GM18508 (cell line): ENCODE data around the gene EEPD1.
"Not testable (repeated sequence)": the region's sequence is repeated elsewhere in the genome, so short reads cannot be mapped to it uniquely, and the experiment has no call there.

Experiments used
- ATAC-seq: cut with Tn5 transposase; IDR thresholded peaks from one replicate; pipeline ENCODE4 v1.9.1; 2021; ENCODE audit warnings: moderate number of reproducible peaks; ENCODE audit not compliant: insufficient read depth, unreplicated experiment

Gene EEPD1

DNA sequence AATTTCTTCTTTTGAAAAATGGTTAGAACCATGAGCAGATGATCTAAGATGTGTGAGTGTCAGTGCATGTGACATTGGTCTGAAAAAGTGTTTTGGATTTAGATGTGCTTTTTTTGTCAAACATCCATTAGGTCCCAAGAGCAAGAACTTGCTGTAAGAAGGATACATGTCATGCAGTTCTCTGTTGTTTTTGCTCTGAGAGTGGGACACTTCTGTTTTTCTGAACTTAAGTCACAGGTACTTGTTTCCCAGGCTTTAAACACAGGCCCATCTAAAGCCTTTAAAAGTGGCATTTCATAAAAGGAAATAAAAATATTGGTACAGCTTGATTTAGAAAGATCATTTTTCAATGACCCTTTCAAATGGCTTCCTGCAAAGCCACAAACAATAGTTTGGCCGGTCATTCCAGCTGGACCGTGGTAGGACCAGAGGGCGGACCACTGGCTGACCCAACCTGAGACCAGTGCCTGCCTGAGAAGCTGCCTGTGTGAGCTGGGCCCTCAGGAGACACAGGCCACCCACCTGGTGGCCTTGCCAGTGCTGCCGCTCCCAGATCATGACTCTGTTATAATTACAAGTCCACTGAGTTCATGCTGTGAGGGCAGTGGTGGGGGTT, 92.7 kb downstream of the EEPD1 start:
- no peak for ATAC-seq

DNA sequence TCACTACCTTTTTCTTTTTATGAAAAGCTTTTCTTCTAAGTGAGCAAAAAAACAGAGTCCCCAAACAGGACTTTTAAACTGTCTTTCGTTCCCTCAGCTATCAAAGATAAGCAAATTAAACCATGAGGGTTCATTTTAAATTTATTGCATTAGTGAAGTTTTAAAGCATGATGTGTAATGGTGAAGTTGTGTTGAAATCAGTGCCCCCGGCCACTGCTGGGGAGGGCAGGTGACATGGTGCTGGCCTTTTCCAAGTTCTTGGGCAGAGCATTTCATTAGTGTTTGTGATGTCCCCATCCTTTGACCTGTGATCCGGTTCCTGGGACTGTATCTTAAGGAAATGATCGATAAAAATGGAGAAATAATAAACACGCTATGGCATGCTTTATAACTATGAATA, 96.0 kb downstream of the EEPD1 start:
- ATAC-seq, result no peak

DNA sequence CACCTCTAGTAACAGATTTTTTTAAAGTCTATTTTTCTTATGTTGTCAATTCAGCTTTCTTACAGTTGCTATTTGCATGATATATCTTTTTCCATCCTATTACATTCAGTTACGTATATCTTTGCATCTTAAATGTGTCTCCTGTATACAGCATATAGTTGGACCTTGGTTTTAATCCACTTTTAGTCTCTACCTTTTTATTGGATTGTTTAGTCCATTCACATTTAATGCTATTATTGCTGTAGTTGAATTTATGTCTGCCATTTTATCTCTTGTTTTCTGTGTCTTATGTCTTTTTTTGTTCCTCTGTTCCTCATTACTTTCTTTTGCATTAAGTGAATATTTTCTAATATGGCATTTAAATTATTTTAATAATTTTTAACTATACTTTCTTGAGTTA, 100.6 kb downstream of the EEPD1 start:
- ATAC-seq, result no peak

DNA sequence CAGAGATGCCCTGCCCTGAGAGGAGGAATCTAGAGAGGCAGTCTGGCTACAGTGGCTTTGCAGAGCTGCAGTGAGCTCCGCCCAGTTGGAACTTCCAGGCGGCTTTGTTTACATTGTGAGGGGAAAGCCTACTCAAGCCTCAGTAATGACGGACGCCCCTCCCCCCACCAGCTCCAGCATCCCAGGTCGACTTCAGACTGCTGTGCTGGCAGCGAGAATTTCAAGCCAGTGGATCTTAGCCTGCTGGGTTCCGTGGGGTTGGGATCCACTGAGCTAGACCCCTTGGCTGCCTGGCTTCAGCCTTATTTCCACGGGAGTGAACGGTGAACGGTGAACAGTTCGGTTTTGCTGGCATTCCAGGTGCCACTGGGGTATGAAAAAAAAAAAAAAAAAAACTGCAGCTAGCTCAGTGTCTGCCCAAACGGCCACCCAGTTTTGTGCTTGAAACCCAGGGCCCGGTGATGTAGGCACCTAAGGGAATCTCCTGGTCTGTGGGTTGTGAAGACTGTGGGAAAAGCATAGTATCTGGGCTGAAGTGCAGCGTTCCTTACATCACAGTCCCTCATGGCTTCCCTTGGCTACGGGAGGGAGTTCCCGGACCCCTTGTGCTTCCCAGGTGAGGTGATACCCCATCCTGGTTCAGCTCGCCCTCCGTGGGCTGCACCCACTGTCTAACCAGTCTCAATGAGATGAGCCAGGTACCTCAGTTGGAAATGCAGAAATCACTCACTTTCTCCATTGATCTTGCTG, 105.6 kb downstream of the EEPD1 start:
- ATAC-seq, result not testable (repeated sequence)

GRCh38 chr7:36260481-36260880, 107.4 kb downstream of the EEPD1 start:
- peak; percentile 52 for ATAC-seq

GRCh38 chr7:36261019-36261754, 108.1 kb downstream of the EEPD1 start:
- ATAC-seq, result no peak

DNA sequence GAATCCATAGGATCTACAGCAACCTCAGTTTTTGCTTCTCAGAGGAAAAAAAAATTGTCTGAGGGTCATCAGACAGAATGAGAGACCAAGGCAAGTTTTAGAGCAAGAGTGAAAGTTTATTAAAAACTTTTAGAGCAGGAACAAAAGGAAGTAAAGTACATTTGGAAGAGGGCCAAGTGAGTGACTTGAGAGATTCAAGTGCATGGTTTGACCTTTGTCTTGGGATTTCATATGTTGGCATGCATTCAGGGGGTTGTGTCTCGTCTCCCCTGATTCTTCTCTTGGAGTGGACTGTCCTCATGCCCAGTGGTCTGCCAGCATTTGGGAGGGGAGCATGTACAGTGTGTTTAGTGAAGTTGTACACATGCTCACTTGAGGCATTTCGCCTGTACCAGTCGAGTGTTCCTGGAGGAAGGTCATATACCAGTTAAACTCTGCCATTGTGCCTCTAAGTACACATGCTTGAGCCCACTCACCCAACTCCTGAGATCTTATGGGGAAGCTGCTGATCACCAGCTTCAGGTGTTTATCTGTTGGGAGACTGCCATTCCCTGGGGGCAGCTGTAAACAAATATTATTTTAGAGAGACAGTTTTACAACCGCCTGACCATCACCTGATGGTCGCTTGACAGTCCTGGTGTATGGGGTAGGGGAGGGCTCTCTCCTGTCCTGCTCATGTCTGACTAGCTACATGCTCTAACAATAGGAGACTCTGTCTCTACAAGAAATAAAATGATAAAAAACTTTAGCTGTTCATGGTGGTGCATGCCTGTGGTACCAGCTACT, 109.4 kb downstream of the EEPD1 start:
- ATAC-seq, result no peak

GRCh38 chr7:36263095-36263484, 110.0 kb downstream of the EEPD1 start:
- ATAC-seq, result no peak

DNA sequence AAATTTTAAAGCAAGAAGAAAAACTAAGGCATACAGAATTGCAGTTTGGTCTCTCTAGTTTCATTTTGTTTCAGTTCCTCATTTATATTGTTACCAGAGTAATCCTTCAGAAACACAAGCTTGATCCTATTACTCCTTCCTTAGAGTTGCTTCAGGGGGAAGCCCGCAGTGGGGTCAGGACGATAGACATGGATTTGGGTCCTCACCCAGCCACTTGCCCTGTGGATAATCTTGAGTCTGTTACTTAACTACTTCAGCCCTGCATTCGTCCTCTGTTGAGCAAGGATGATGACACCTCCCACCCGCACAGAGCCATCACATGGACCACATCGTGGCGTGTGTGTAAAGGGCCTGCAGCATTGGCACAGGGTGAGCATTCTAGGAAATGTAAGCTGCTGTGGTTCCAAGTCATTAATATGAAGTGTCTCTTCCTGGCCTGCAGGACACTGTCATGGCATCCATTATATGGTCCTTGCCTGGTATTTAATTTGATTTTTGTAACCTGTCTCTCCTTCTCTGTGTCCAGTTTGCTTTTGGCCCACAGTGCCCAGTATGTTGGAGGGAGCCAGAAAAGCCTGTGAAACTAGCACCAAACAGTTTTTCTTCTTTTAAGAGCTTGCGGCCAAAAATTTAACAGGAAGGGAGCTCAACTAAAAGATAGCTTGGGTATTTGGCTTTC, 111.2 kb downstream of the EEPD1 start:
- ATAC-seq, result no peak

DNA sequence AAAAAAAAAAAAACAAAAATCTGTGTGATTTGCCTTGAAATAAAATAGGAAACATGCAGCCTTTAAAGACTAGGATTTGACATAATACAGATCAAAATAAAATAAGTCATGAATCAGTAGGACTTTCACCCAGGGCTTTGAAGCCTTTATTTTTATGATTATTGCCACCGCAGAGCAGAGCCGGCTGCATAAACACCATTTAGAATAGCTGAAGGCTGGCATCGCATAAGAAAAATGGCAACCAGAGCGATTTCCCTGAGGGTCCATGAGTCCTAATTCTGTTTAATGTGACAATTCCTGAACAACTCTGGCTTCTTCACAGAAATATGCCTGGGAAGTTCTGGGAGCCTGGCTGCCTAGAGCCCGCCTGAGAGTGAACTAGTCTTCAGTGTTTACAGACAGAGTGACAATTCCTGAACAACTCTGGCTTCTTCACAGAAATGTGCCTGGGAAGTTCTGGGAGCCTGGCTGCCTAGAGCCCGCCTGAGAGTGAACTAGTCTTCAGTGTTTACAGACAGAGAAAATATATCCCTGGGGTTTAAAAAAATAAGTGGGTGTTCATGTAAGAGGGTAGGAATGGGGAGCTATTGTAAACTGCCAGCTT, 112.0 kb downstream of the EEPD1 start:
- ATAC-seq, result no peak

GRCh38 chr7:36265680-36266079, 112.6 kb downstream of the EEPD1 start:
- ATAC-seq, result no peak

DNA sequence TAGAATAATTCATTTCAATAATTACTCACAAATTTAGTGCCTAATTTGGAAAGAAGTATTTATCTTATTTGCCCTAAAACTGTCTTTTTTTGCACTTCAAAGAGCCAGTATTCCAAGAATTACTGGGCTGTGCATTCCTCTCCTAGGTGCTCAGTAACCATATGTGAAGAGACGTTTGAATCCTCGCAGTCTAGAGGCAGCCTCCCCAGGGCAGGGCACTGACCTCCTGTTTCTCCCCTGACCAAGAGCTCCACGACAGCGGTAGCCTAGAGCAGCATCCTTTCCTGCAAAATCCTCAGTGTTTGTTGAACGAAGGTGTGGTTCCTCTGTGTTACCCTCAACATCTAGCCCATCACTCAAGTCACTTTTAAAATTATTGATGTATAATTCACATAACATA, 113.1 kb downstream of the EEPD1 start:
- no peak for ATAC-seq

DNA sequence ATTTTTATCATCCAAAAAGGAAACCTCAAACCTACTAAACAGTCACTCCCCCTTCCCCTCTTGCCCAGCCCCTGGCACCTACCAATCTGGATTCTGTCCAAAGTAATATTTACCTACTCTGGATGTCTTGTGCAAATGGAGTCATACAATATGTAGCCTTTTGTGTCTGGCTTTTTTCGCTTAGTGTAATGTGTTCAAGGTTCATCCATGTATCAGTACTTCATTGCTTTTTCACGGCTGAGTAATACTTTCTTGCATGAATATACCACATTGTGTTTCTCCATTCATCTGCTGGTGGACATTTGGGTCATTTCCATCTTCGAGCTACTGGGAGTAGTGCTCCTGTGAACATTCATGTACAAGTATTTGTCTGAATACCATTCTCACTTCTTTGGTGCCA, 113.6 kb downstream of the EEPD1 start:
- ATAC-seq, result no peak

DNA sequence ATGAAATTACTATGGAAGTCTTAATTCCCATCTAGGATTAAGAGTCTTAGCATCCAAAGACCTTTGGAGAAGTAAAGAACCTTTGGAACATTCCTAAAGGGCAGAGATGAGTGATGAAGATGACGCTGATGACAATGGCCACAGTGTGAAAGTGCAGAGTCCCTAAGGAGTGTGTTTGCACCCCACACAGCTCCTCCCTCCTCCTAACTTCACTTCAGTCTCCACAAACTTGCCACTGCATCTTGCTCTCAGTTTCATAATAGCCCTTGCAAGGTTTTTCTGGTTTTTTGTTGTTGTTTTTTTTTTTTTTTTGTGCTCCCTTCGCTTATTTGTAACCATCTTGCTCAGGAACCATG, 119.1 kb downstream of the EEPD1 start:
- ATAC-seq, result no peak

DNA sequence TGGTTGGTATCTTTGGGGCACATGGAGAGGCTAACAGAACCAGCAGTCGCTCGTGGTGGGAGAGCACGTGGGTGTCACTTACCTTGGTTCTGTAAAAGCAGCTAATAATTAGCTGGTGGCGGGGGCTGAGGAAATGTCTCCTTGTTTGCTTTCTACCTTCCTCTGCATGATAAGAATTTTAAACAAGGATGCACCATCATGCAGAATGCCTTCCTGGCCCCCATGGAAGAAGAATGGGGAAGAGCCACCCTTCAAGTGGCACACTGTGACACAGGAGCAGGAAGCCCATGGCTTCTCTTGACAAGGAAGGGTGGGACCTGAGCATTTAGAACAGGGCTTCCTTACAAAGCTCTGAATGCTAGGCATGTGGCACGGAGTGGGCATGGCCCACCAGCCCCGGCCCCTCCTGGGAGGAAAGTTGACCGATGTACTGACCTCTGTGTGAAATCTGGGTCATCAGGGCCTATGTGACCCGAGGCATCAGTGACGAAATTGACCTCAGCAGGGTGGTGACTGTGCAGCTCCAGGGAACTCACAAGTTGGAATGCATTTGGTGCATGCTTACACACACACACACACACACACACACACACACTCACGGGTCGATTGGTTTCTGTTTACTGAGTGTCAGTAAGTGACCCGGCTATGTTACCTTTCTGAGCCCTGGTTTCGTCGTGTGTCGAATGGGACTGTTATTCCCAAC, 119.7 kb downstream of the EEPD1 start:
- no peak for ATAC-seq

- no peak for ATAC-seq
Observed at GRCh38 chr7:36273836-36274235, 120.8 kb downstream of the EEPD1 start.

GRCh38 chr7:36275735-36276284, 122.8 kb downstream of the EEPD1 start:
- no peak for ATAC-seq

- no peak for ATAC-seq
Observed at GRCh38 chr7:36276428-36277248, 123.6 kb downstream of the EEPD1 start.
